Measurements from ENCODE around the gene ARFRP1.

The ARFRP1 gene

DNA sequence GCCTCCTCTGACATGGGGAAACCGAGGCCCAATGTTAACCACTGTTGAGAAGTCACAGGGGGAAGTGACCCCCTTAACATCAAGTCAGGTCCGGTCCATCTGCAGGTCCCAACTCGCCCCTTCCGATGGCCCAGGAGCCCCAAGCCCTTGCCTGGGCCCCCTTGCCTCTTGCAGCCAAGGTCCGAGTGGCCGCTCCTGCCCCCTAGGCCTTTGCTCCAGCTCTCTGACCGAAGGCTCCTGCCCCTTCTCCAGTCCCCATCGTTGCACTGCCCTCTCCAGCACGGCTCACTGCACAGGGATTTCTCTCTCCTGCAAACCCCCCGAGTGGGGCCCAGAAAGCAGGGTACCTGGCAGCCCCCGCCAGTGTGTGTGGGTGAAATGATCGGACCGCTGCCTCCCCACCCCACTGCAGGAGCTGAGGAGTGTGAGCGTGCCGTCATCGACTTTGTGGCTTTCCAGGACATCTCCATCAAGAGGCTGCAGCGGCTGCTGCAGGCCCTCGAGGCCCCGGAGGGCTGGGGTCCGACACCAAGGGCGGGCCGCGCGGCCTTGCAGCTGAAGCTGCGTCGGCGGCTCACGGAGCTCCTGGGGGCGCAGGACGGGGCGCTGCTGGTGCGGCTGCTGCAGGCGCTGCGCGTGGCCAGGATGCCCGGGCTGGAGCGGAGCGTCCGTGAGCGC is 9.8 kb downstream of the ARFRP1 start:
- Histone ChIP-seq H3K4me3 (ENCODE audit: low read depth in 1 of 2, low read length in 2 of 2) (no peak overlapping the region), H3K27ac (ENCODE audit: low read length) (no peak overlapping the region), H3K4me1 (ENCODE audit: control insufficient read depth in 1 of 2, insufficient read depth in 2 of 2, low read length in 2 of 2) (peaks cover 0 to 18% of the 10 kb centered on the region in 2 donors), H3K9me3 (ENCODE audit: control insufficient read depth in 1 of 2, low read length in 2 of 2) (no peaks in the 10 kb centered on the region), H3K27me3 (ENCODE audit: low read depth, low read length) (no peaks in the 10 kb centered on the region), H3K36me3 (ENCODE audit: control insufficient read depth in 1 of 2, insufficient read depth in 2 of 2, low read length in 2 of 2) (peaks cover 0 to 18% of the 10 kb centered on the region in 2 donors)

DNA sequence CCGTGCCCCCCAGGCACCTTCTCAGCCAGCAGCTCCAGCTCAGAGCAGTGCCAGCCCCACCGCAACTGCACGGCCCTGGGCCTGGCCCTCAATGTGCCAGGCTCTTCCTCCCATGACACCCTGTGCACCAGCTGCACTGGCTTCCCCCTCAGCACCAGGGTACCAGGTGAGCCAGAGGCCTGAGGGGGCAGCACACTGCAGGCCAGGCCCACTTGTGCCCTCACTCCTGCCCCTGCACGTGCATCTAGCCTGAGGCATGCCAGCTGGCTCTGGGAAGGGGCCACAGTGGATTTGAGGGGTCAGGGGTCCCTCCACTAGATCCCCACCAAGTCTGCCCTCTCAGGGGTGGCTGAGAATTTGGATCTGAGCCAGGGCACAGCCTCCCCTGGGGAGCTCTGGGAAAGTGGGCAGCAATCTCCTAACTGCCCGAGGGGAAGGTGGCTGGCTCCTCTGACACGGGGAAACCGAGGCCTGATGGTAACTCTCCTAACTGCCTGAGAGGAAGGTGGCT is 10.4 kb downstream of the ARFRP1 start:
- H3K36me3 ChIP-seq (ENCODE audit: control insufficient read depth in 1 of 2, insufficient read depth in 2 of 2, low read length in 2 of 2), result peaks cover 0 to 18% of the 10 kb centered on the region in 2 donors
- peaks cover 0 to 18% of the 10 kb centered on the region in 2 donors for H3K4me1 ChIP-seq (ENCODE audit: control insufficient read depth in 1 of 2, insufficient read depth in 2 of 2, low read length in 2 of 2)
- no peak overlapping the region for H3K27ac ChIP-seq (ENCODE audit: low read length)
- peak overlapping the region in 1 of 2 donors; percentile 35 for H3K4me3 ChIP-seq (ENCODE audit: low read depth in 1 of 2, low read length in 2 of 2)
- no peaks in the 10 kb centered on the region for H3K9me3 ChIP-seq (ENCODE audit: control insufficient read depth in 1 of 2, low read length in 2 of 2)
- no peaks in the 10 kb centered on the region for H3K27me3 ChIP-seq (ENCODE audit: low read depth, low read length)

DNA sequence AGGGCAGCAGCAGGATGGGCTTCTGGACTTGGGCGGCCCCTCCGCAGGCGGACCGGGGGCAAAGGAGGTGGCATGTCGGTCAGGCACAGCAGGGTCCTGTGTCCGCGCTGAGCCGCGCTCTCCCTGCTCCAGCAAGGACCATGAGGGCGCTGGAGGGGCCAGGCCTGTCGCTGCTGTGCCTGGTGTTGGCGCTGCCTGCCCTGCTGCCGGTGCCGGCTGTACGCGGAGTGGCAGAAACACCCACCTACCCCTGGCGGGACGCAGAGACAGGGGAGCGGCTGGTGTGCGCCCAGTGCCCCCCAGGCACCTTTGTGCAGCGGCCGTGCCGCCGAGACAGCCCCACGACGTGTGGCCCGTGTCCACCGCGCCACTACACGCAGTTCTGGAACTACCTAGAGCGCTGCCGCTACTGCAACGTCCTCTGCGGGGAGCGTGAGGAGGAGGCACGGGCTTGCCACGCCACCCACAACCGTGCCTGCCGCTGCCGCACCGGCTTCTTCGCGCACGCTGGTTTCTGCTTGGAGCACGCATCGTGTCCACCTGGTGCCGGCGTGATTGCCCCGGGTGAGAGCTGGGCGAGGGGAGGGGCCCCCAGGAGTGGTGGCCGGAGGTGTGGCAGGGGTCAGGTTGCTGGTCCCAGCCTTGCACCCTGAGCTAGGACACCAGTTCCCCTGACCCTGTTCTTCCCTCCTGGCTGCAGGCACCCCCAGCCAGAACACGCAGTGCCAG is 11.0 kb downstream of the ARFRP1 start, which contains the start of gene TNFRSF6B:
TNFRSF6B (plus strand) TSS at position 25 of the 729 bp plus-strand sequence; CDS start at position 141, 116 bp downstream.
- H3K27me3 ChIP-seq (ENCODE audit: low read depth, low read length), result no peaks in the 10 kb centered on the region
- H3K9me3 ChIP-seq (ENCODE audit: control insufficient read depth in 1 of 2, low read length in 2 of 2), result no peaks in the 10 kb centered on the region
- H3K4me3 ChIP-seq (ENCODE audit: low read depth in 1 of 2, low read length in 2 of 2), result peak within 1 kb of the TSS in 1 of 2 donors; percentile 35
- H3K36me3 ChIP-seq (ENCODE audit: control insufficient read depth in 1 of 2, insufficient read depth in 2 of 2, low read length in 2 of 2), result peaks cover 0 to 18% of the 10 kb centered on the region in 2 donors
- H3K27ac ChIP-seq (ENCODE audit: low read length), result no peak within 1 kb of the TSS
- H3K4me1 ChIP-seq (ENCODE audit: control insufficient read depth in 1 of 2, insufficient read depth in 2 of 2, low read length in 2 of 2), result peaks cover 0 to 18% of the 10 kb centered on the region in 2 donors

DNA sequence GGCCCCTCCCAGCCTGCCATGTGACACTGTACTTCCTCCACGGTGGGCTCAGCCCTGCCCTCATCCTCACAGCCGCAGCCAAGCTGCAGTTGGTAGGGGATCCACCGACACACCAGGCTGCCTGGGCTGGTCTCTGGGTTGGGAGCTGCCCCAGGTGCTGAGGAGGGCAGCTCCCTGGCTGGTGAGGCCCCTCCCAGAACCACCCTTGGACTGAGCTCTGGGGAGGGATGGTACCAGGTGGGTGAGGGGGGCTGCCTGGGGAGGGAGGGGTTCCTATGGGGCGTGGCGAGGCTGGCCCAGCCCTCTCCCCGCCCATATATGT is 11.5 kb downstream of the ARFRP1 start:
- H3K36me3 ChIP-seq (ENCODE audit: control insufficient read depth in 1 of 2, insufficient read depth in 2 of 2, low read length in 2 of 2), result peaks cover 0 to 18% of the 10 kb centered on the region in 2 donors
- no peaks in the 10 kb centered on the region for H3K27me3 ChIP-seq (ENCODE audit: low read depth, low read length)
- H3K4me1 ChIP-seq (ENCODE audit: control insufficient read depth in 1 of 2, insufficient read depth in 2 of 2, low read length in 2 of 2), result peaks cover 0 to 18% of the 10 kb centered on the region in 2 donors
- peak overlapping the region in 1 of 2 donors; percentile 35 for H3K4me3 ChIP-seq (ENCODE audit: low read depth in 1 of 2, low read length in 2 of 2)
- no peaks in the 10 kb centered on the region for H3K9me3 ChIP-seq (ENCODE audit: control insufficient read depth in 1 of 2, low read length in 2 of 2)
- H3K27ac ChIP-seq (ENCODE audit: low read length), result no peak overlapping the region

DNA sequence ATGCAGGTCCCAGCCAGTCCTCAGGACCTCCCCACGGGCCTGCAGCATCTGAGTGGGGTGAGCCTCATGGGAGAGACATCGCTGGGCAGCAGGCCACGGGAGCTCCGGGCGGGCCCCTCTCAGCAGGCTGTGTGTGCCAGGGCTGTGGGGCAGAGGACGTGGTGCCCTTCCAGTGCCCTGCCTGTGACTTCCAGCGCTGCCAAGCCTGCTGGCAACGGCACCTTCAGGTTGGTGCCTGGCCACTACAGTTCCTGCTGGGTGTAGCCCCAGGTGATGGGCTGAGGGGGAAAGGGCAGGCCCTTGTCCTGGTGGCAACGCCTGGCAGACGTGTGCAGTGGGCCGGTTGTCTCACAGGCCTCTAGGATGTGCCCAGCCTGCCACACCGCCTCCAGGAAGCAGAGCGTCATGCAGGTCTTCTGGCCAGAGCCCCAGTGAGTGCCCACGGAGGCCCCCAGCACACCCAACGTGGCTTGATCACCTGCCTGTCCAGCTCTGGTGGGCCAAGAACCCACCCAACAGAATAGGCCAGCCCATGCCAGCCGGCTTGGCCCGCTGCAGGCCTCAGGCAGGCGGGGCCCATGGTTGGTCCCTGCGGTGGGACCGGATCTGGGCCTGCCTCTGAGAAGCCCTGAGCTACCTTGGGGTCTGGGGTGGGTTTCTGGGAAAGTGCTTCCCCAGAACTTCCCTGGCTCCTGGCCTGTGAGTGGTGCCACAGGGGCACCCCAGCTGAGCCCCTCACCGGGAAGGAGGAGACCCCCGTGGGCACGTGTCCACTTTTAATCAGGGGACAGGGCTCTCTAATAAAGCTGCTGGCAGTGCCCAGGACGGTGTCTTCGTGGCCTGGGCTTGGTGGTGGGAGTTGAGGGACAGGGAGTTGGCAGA is 12.1 kb downstream of the ARFRP1 start:
- Histone ChIP-seq H3K4me3 (ENCODE audit: low read depth in 1 of 2, low read length in 2 of 2) (no peak overlapping the region), H3K27ac (ENCODE audit: low read length) (no peak overlapping the region)

DNA sequence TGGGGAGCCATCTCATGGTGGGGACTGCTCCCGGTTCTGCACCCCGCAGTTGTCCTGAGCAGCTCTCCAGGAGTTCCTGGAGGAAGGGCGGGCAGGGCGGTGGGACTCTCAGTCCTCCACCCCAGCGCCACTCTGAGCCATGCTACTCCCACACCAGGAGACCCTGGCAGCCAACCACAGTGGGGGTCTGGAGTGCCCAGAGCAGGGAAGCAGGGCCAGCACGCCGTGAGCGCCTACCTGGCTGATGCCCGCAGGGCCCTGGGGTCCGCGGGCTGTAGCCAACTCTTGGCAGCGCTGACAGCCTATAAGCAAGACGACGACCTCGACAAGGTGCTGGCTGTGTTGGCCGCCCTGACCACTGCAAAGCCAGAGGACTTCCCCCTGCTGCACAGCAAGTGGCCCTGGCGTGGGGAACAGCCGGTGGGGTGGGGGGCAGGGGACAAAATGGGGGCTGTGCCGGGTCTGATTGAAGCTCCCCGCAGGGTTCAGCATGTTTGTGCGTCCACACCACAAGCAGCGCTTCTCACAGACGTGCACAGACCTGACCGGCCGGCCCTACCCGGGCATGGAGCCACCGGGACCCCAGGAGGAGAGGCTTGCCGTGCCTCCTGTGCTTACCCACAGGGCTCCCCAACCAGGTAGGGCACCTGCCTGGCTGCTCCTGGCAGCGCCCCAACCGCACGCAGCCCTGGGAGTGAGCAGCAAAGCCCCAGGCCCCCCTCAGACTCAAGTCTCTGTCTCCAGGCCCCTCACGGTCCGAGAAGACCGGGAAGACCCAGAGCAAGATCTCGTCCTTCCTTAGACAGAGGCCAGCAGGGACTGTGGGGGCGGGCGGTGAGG is 13.0 kb downstream of the ARFRP1 start:
- Histone ChIP-seq H3K27ac (ENCODE audit: low read length) (no peak overlapping the region), H3K9me3 (ENCODE audit: control insufficient read depth in 1 of 2, low read length in 2 of 2) (no peaks in the 10 kb centered on the region), H3K27me3 (ENCODE audit: low read depth, low read length) (no peaks in the 10 kb centered on the region), H3K4me1 (ENCODE audit: control insufficient read depth in 1 of 2, insufficient read depth in 2 of 2, low read length in 2 of 2) (peaks cover 0 to 18% of the 10 kb centered on the region in 2 donors), H3K36me3 (ENCODE audit: control insufficient read depth in 1 of 2, insufficient read depth in 2 of 2, low read length in 2 of 2) (peaks cover 0 to 18% of the 10 kb centered on the region in 2 donors), H3K4me3 (ENCODE audit: low read depth in 1 of 2, low read length in 2 of 2) (no peak overlapping the region)

More for the DNA sequence above, 12.1 kb downstream of the ARFRP1 start:
- no peaks in the 10 kb centered on the region for H3K27me3 ChIP-seq (ENCODE audit: low read depth, low read length)
- peaks cover 0 to 18% of the 10 kb centered on the region in 2 donors for H3K4me1 ChIP-seq (ENCODE audit: control insufficient read depth in 1 of 2, insufficient read depth in 2 of 2, low read length in 2 of 2)
- H3K9me3 ChIP-seq (ENCODE audit: control insufficient read depth in 1 of 2, low read length in 2 of 2), result no peaks in the 10 kb centered on the region
- peaks cover 0 to 18% of the 10 kb centered on the region in 2 donors for H3K36me3 ChIP-seq (ENCODE audit: control insufficient read depth in 1 of 2, insufficient read depth in 2 of 2, low read length in 2 of 2)

DNA sequence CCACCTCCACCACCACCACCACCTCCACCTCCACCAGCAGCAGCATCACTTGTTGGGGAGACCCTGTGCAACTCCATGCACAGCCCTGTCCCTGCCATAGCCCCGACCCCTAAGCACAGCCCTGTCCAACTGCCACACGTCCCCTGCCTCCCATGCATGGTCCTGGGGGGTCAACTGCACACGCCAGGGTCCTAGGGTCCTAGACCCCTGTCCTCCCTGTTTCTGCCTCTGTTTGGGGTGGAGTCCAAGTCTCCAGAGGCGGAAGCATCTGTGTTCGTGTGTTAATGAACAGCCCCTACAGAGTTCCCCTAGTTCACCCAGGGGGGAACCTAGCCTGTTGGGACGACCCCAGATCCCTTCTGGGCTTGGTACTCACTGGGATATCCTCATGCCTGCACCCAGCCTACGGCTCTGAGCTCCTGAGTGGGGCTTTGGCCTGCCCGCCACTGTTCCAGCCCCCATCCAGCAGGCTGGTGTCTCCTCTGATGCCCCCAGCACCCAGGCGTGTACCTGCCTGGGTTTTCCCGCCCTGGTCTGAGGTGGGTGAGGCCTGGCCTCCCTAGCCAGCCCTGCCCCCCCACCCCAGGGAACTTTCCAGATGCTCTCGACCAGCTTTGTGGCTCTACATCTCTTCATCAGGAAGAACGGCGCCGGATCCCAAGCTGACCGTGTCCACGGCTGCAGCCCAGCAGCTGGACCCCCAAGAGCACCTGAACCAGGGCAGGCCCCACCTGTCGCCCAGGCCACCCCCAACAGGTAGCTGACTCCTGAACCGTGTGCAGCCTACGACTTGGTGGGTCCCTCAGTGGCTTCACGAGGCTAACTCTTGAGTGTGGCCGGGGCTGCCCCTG is 13.8 kb downstream of the ARFRP1 start:
- no peak overlapping the region for H3K4me3 ChIP-seq (ENCODE audit: low read depth in 1 of 2, low read length in 2 of 2)
- H3K4me1 ChIP-seq (ENCODE audit: control insufficient read depth in 1 of 2, insufficient read depth in 2 of 2, low read length in 2 of 2), result peaks cover 0 to 18% of the 10 kb centered on the region in 2 donors
- no peaks in the 10 kb centered on the region for H3K9me3 ChIP-seq (ENCODE audit: control insufficient read depth in 1 of 2, low read length in 2 of 2)
- no peaks in the 10 kb centered on the region for H3K27me3 ChIP-seq (ENCODE audit: low read depth, low read length)
- no peak overlapping the region for H3K27ac ChIP-seq (ENCODE audit: low read length)
- peaks cover 0 to 18% of the 10 kb centered on the region in 2 donors for H3K36me3 ChIP-seq (ENCODE audit: control insufficient read depth in 1 of 2, insufficient read depth in 2 of 2, low read length in 2 of 2)

DNA sequence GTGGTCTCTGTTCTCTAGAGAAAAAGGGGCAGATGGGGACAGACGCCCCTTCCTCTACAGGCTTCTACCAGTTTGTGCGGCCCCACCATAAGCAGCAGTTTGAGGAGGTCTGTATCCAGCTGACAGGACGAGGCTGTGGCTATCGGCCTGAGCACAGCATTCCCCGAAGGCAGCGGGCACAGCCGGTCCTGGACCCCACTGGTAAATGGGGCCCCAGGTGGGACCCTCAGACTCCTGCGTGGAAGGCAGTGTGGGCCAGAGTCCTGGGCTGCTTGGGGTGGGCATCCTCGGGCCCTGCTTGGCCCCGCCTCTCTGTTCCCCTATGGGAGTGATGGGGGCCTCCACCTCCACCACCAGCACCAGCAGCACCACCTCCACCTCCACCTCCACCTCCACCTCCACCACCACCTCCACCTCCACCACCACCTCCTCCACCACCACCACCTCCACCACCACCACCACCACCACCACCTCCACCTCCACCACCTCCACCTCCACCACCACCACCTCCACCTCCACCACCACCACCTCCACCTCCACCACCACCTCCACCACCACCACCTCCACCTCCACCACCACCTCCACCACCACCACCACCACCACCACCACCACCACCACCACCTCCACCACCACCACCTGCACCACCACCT is 14.6 kb downstream of the ARFRP1 start:
- peaks cover 0 to 13% of the 10 kb centered on the region in 2 donors for H3K4me1 ChIP-seq (ENCODE audit: control insufficient read depth in 1 of 2, insufficient read depth in 2 of 2, low read length in 2 of 2)
- H3K27me3 ChIP-seq (ENCODE audit: low read depth, low read length), result no peaks in the 10 kb centered on the region
- no peak overlapping the region for H3K4me3 ChIP-seq (ENCODE audit: low read depth in 1 of 2, low read length in 2 of 2)
- H3K27ac ChIP-seq (ENCODE audit: low read length), result no peak overlapping the region
- H3K9me3 ChIP-seq (ENCODE audit: control insufficient read depth in 1 of 2, low read length in 2 of 2), result no peaks in the 10 kb centered on the region
- H3K36me3 ChIP-seq (ENCODE audit: control insufficient read depth in 1 of 2, insufficient read depth in 2 of 2, low read length in 2 of 2), result peaks cover 0 to 18% of the 10 kb centered on the region in 2 donors

DNA sequence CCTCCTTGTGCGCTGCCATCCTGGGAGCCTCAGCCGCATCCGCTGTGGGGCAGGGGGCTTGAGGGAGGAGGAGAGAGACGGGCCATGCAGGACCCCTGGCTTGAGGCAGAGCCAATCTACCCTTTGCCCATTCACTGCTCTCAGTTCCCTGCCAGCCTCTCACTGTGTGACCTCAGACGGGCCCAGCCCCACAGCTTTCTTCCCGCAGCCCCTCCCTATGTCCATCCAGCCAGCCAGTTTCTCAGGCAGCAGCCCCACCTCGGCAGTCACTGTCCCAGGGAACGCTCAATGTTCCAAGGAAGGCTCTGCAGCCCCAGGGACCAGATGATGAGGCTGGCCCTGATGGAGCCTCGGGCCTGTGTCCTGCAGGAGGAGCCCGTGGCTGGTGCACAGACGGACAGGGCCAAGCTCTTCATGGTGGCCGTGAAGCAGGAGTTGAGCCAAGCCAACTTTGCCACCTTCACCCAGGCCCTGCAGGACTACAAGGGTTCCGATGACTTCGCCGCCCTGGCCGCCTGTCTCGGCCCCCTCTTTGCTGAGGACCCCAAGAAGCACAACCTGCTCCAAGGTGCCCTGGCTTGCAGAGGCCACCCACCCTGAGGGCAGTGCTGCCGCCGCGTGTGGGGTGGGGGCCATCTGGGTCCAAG is 15.2 kb downstream of the ARFRP1 start:
- Histone ChIP-seq H3K4me3 (ENCODE audit: low read depth in 1 of 2, low read length in 2 of 2) (no peak overlapping the region), H3K4me1 (ENCODE audit: control insufficient read depth in 1 of 2, insufficient read depth in 2 of 2, low read length in 2 of 2) (peaks cover 0 to 12% of the 10 kb centered on the region in 2 donors), H3K36me3 (ENCODE audit: control insufficient read depth in 1 of 2, insufficient read depth in 2 of 2, low read length in 2 of 2) (peaks cover 0 to 18% of the 10 kb centered on the region in 2 donors), H3K9me3 (ENCODE audit: control insufficient read depth in 1 of 2, low read length in 2 of 2) (no peaks in the 10 kb centered on the region), H3K27ac (ENCODE audit: low read length) (no peak overlapping the region), H3K27me3 (ENCODE audit: low read depth, low read length) (no peaks in the 10 kb centered on the region)

Measured in muscle layer of duodenum (tissue), 2 donors.